ENCODE data around the gene CWF19L1. TPM values are rescaled to one million over a fixed set of nuclear protein-coding genes. Genes with fewer than 3 reads are reported as not detected.

The CWF19L1 gene
- total and polyA plus RNA-seq, 2 of the 13 experiments (the other 11 are each of a cell fraction or from before 2014, with no cell fraction given) = 13.6 to 42.1 TPM

DNA sequence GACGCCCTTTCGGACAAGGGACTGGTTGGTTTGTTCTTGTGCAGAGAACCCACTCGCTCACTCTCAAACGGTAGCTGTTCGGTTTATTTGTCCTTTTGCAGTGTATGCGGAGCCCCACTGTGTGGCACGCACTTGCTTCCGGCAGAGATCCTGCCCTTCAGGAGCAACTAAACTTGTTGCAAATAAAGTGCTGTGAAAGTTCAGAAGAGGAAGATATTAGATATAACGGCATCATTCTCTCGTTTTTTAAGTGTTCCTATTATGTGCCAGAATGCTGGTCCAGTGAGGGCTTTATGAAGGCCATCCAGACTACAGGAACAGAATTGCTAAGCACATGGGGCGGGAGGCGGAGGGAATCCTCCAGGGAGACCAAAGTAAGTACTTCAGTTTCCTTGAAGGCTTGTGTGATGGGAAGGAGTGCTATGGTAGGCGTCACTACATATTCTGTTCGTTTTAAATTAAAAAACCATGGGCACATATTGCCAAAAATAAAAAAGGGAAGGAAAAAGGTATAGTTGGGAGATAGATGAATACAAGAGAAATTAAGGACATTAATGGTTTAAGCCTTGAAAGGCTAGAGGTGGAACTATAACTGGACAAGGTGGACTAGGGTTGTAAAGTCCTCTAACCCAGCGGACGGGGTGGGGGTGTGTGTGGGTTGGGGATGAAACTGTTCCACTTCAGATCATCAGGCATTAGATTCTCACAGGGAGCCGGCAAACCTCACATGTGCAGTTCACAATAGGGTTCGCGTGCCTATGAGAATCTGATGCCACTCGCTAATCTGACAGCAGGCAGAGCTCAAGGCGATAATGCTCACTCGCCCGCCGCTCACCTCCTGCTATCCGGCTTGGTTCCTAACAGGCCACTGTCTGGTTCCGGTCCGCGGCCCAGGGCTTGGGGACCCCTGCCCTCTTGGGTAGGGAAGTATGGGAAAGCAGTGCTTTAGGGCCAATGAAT, 80.9 kb downstream of the CWF19L1 start (continued):
- no peak; the same call in 1 of the 2 replicates for TF ChIP-seq YEATS2 (CRISPR knock-in tag; IDR thresholded peaks at IDR 0.05; ENCODE audit: borderline replicate concordance)
- TF ChIP-seq, protein P1, sequence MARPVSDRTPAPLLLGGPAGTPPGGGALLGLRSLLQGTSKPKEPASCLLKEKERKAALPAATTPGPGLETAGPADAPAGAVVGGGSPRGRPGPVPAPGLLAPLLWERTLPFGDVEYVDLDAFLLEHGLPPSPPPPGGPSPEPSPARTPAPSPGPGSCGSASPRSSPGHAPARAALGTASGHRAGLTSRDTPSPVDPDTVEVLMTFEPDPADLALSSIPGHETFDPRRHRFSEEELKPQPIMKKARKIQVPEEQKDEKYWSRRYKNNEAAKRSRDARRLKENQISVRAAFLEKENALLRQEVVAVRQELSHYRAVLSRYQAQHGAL (CRISPR knock-in tag; IDR thresholded peaks at IDR 0.05; ENCODE audit: not compliant biosample characterization) = no peak
- TF ChIP-seq, protein P2, sequence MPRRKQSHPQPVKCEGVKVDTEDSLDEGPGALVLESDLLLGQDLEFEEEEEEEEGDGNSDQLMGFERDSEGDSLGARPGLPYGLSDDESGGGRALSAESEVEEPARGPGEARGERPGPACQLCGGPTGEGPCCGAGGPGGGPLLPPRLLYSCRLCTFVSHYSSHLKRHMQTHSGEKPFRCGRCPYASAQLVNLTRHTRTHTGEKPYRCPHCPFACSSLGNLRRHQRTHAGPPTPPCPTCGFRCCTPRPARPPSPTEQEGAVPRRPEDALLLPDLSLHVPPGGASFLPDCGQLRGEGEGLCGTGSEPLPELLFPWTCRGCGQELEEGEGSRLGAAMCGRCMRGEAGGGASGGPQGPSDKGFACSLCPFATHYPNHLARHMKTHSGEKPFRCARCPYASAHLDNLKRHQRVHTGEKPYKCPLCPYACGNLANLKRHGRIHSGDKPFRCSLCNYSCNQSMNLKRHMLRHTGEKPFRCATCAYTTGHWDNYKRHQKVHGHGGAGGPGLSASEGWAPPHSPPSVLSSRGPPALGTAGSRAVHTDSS (CRISPR knock-in tag; conservative IDR thresholded peaks at IDR 0.05) = no peak
- no peak for TF ChIP-seq KLF15 (CRISPR knock-in tag; IDR thresholded peaks at IDR 0.05; ENCODE audit: borderline replicate concordance)
- TF ChIP-seq SCMH1 (CRISPR knock-in tag; IDR thresholded peaks at IDR 0.05; ENCODE audit: borderline replicate concordance) = no peak
- no peak for TF ChIP-seq AKAP8 (CRISPR knock-in tag; IDR thresholded peaks at IDR 0.05)
- TF ChIP-seq, protein P3, sequence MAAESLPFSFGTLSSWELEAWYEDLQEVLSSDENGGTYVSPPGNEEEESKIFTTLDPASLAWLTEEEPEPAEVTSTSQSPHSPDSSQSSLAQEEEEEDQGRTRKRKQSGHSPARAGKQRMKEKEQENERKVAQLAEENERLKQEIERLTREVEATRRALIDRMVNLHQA (CRISPR knock-in tag; IDR thresholded peaks at IDR 0.05) = no peak
- TF ChIP-seq ZSCAN21 (CRISPR knock-in tag; IDR thresholded peaks at IDR 0.05; ENCODE audit: borderline replicate concordance) = no peak; the same call in 1 of the 2 replicates
- TF ChIP-seq, protein P4, sequence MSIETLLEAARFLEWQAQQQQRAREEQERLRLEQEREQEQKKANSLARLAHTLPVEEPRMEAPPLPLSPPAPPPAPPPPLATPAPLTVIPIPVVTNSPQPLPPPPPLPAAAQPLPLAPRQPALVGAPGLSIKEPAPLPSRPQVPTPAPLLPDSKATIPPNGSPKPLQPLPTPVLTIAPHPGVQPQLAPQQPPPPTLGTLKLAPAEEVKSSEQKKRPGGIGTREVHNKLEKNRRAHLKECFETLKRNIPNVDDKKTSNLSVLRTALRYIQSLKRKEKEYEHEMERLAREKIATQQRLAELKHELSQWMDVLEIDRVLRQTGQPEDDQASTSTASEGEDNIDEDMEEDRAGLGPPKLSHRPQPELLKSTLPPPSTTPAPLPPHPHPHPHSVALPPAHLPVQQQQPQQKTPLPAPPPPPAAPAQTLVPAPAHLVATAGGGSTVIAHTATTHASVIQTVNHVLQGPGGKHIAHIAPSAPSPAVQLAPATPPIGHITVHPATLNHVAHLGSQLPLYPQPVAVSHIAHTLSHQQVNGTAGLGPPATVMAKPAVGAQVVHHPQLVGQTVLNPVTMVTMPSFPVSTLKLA (IDR thresholded peaks at IDR 0.05) = no peak
- TF ChIP-seq SNAPC2 (CRISPR knock-in tag; IDR thresholded peaks at IDR 0.05) = no peak
- TF ChIP-seq, protein P5, sequence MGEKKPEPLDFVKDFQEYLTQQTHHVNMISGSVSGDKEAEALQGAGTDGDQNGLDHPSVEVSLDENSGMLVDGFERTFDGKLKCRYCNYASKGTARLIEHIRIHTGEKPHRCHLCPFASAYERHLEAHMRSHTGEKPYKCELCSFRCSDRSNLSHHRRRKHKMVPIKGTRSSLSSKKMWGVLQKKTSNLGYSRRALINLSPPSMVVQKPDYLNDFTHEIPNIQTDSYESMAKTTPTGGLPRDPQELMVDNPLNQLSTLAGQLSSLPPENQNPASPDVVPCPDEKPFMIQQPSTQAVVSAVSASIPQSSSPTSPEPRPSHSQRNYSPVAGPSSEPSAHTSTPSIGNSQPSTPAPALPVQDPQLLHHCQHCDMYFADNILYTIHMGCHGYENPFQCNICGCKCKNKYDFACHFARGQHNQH (CRISPR knock-in tag; IDR thresholded peaks at IDR 0.05) = no peak; the same call in 1 of the 2 replicates
- peak; percentile 63 for TF ChIP-seq ASH2L (IDR thresholded peaks at IDR 0.05; ENCODE audit: insufficient read length, low read depth, low read length)
- no peak for TF ChIP-seq ZNF17 (CRISPR knock-in tag; IDR thresholded peaks at IDR 0.05)
- TF ChIP-seq CENPX (CRISPR knock-in tag; IDR thresholded peaks at IDR 0.05) = no peak
- TF ChIP-seq ZNF75D (CRISPR knock-in tag; IDR thresholded peaks at IDR 0.05; ENCODE audit: borderline replicate concordance) = no peak
- no peak for TF ChIP-seq ARNT (IDR thresholded peaks at IDR 0.05)
- no peak for TF ChIP-seq SP5 (CRISPR knock-in tag; IDR thresholded peaks at IDR 0.05; ENCODE audit: borderline replicate concordance, low read depth)
- TF ChIP-seq ZNF510 (CRISPR knock-in tag; IDR thresholded peaks at IDR 0.05; ENCODE audit: low read depth) = 0 out of 2 replicates have a peak, but pooled peaks have one; percentile 14
- no peak for TF ChIP-seq BRD4 (CRISPR knock-in tag; IDR thresholded peaks at IDR 0.05)
- TF ChIP-seq NONO (IDR thresholded peaks at IDR 0.05) = no peak
- no peak; the same call in 1 of the 2 replicates for TF ChIP-seq NONO (CRISPR knock-in tag; conservative IDR thresholded peaks at IDR 0.05)
- TF ChIP-seq STAG1 (CRISPR knock-in tag; IDR thresholded peaks at IDR 0.05) = no peak
- TF ChIP-seq ZMAT3 (CRISPR knock-in tag; conservative IDR thresholded peaks at IDR 0.05) = 0 out of 2 replicates have a peak, but pooled peaks have one; percentile 44
- TF ChIP-seq ATAD3A (CRISPR knock-in tag; IDR thresholded peaks at IDR 0.05) = no peak
- no peak for TF ChIP-seq SP4 (CRISPR knock-in tag; IDR thresholded peaks at IDR 0.05)

All from HepG2 (cell line).